GM12801 (cell line): ENCODE data around the gene PKHD1.

Experiments
- CTCF ChIP-seq: IDR thresholded peaks from one replicate; pipeline ENCODE4 v1.5.1; 2011; ENCODE audit warnings: control low read depth; ENCODE audit not compliant: insufficient read length; ENCODE audit errors: extremely low read depth

The PKHD1 gene

DNA sequence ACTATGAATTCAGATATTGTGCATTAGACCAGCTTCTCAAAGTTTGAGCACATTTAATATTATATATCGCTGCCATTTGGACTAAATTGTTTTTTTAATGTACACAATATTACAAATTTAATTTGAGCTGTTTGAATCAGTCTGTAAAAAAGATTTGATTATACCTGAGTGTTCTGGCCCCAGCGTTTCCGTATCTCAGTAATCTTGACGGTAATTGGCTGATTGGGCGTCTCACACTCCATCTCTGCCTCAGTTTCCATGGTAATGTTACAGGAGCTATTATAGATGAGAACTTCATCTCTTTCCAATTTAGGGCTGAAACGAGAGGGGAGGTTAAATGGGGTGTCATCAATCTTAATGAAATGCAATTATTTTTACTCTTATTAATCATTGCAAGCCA is 77.3 kb downstream of the PKHD1 start:
- no peak for TF ChIP-seq CTCF

- TF ChIP-seq CTCF: no peak
These were observed 77.8 kb downstream of the PKHD1 start for GRCh38 chr6:52009466-52010140.

DNA sequence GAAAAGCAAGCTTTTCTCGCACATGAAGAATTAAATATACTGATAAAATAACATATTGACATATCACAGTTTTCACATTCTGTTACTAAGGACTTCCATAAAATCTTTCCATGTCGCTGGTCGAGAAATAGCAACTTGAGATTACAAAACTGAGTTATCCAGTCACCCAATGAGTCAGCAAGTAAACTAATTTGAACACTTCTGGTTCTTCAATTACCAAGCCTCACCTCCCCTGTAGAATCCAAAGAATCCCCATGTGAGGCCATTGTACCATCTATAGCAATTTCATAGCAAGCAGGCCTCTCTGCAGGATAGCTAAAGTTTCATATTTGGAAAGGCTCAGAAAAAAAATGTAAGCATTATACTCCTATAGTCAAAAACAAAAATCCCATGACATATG is 87.3 kb downstream of the PKHD1 start:
- TF ChIP-seq CTCF: no peak

GRCh38 chr6:51996296-51996947 is 91.0 kb downstream of the PKHD1 start:
- no peak for TF ChIP-seq CTCF

DNA sequence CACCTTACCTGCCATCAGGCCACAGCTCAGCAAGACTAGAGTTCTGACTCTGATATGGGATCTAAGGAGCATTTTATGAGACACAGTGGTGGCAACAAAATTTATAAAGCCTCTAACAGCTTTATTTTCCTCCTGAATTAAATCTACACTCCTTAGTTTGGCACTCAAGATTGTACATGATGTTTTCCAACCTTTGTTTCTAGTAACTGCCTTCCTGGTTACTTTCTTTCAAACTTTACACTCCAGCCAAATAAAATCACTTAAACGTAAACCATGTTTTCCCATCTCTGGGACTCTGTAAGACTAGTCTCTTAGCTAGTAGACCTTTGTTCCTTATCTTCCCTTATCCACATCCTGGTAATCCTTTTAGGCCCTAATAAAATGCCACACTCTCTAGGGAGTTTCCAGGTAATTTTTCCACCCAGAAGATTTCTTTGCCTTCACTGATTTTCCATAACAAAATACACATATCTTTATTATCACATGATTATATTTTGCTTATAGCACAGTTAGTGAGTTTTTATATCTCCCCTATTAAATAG is 92.1 kb downstream of the PKHD1 start:
- no peak for TF ChIP-seq CTCF

DNA sequence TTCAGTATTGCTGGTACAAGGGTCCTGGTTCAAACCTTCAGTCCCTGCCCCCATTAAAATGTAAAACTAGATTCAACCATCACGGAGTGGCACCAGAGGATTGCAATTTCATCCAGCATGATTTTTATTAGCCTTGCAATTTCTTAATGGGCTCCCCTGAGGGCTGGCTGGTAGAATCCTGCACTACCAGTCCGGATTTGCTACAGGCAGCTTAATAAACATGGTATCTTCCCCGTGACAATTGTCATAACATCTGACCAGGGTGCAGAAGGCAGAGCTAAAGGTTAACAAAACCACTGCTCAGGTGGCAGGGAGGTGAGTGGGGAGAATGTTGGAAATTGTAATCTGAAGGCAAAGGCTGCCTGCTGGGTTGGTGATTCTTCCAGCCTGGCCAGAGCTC is 94.5 kb downstream of the PKHD1 start:
- TF ChIP-seq CTCF: no peak

DNA sequence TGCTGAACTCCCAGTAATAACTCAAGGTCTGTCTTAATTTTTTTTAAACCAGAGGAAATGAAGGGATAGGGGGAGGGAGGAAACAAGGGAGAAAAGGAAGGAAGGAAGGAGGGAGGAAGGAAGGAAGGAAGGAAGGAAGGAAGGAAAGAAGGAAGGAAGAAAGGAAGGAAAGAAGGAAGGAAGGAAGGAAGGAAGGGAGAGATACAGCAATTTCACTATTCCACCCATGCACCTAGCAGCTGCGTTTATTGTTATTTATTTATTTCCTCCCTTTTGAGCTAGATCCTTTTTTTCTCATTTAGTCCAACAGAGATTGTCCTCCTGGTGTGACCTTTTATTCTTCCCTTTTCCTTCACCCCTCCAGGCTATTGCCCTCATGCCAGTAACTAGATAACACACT is 97.6 kb downstream of the PKHD1 start:
- no peak for TF ChIP-seq CTCF
